ENCODE results near the gene SLC30A7. TPM values are rescaled to one million over a fixed set of nuclear protein-coding genes. Genes with fewer than 3 reads are reported as not detected.

Gene SLC30A7
- total RNA-seq, 1 donor from 2014 or later: 39.4 TPM

- Mint-ChIP-seq H3K36me3 (ENCODE audit: low read depth) (peaks cover 59% of the 10 kb centered on the region), H3K4me1 (ENCODE audit: low read depth) (peaks cover 24% of the 10 kb centered on the region), H3K4me3 (ENCODE audit: low read depth) (no peak overlapping the region), H3K9me3 (no peaks in the 10 kb centered on the region), H3K27ac (no peak overlapping the region), H3K27me3 (ENCODE audit: low read depth) (no peaks in the 10 kb centered on the region)
- DNase-seq (ENCODE audit: low spot score): no peak
- intact Hi-C loops (cut with micrococcal nuclease): no loop called here
These were observed 73.4 kb downstream of the SLC30A7 start for GRCh38 chr1:100969327-100969726.

- intact Hi-C loops (cut with micrococcal nuclease): no loop called here
- DNase-seq (ENCODE audit: low spot score): no peak
- H3K36me3 Mint-ChIP-seq (ENCODE audit: low read depth): peaks cover 61% of the 10 kb centered on the region
These were observed 75.1 kb downstream of the SLC30A7 start for GRCh38 chr1:100971021-100971420.

DNA sequence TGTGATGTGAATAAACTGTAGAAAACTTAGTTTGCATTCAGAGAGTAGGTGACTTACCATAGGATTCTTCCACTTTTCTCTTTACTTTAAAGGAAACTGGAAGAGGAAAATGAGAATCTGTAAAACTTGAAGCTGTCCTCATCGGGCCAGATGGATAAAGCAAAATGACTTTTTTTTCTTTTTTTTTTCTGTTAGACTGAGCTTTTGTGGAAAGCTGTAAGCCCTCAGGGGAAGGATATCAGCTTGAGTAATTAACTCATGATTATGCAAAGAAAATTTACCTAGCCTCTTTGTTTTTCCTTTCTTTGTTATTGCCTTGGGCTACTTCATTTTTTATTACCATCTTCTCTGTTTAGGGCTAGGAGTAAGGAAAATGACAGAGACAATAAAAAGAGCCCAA, 76.3 kb downstream of the SLC30A7 start:
- no peaks in the 10 kb centered on the region for H3K27me3 Mint-ChIP-seq (ENCODE audit: low read depth)
- H3K4me3 Mint-ChIP-seq (ENCODE audit: low read depth): no peak overlapping the region
- peaks cover 64% of the 10 kb centered on the region for H3K36me3 Mint-ChIP-seq (ENCODE audit: low read depth)

More at GRCh38 chr1:100971021-100971420, 75.1 kb downstream of the SLC30A7 start:
- Mint-ChIP-seq H3K9me3 (no peaks in the 10 kb centered on the region), H3K4me3 (ENCODE audit: low read depth) (no peak overlapping the region), H3K27me3 (ENCODE audit: low read depth) (no peaks in the 10 kb centered on the region), H3K27ac (no peak overlapping the region), H3K4me1 (ENCODE audit: low read depth) (peaks cover 23% of the 10 kb centered on the region)

GRCh38 chr1:100976936-100977335, 81.0 kb downstream of the SLC30A7 start:
- H3K36me3 Mint-ChIP-seq (ENCODE audit: low read depth): peaks cover 81% of the 10 kb centered on the region

More for the DNA sequence above, 76.3 kb downstream of the SLC30A7 start:
- Mint-ChIP-seq H3K27ac (no peak overlapping the region), H3K4me1 (ENCODE audit: low read depth) (peaks cover 27% of the 10 kb centered on the region), H3K9me3 (no peaks in the 10 kb centered on the region)
- DNase-seq (ENCODE audit: low spot score): no peak
- intact Hi-C loops (cut with micrococcal nuclease): no loop called here

DNA sequence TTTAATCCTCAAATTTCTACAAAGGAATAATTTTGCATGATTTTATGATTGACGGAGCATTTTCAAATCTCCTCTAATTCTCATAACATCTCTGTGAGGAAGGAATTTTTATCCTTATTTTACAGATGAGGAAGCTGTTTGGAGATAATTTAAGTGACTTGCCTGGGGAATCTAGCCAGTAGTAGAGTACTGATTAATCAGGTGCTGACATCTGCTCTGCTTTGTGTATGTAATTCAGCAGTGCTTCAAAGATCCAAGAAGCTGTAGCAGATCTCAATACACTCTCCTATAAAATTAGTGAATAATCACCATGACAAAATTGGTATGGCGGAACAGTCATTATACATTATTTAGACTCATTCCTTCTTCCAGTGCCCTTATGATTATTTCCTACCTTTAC, 83.7 kb downstream of the SLC30A7 start:
- no peak for DNase-seq (ENCODE audit: low spot score)
- no peak overlapping the region for H3K4me3 Mint-ChIP-seq (ENCODE audit: low read depth)
- peaks cover 11% of the 10 kb centered on the region for H3K4me1 Mint-ChIP-seq (ENCODE audit: low read depth)
- intact Hi-C loops (cut with micrococcal nuclease): no loop called here
- peaks cover 83% of the 10 kb centered on the region for H3K36me3 Mint-ChIP-seq (ENCODE audit: low read depth)
- H3K27ac Mint-ChIP-seq: no peak overlapping the region
- H3K27me3 Mint-ChIP-seq (ENCODE audit: low read depth): no peaks in the 10 kb centered on the region
- H3K9me3 Mint-ChIP-seq: no peaks in the 10 kb centered on the region

More at GRCh38 chr1:100976936-100977335, 81.0 kb downstream of the SLC30A7 start:
- no peak for DNase-seq (ENCODE audit: low spot score)
- Mint-ChIP-seq H3K27me3 (ENCODE audit: low read depth) (no peaks in the 10 kb centered on the region), H3K27ac (no peak overlapping the region), H3K4me1 (ENCODE audit: low read depth) (peaks cover 11% of the 10 kb centered on the region), H3K9me3 (no peaks in the 10 kb centered on the region), H3K4me3 (ENCODE audit: low read depth) (no peak overlapping the region)
- intact Hi-C loops (cut with micrococcal nuclease): no loop called here

DNA sequence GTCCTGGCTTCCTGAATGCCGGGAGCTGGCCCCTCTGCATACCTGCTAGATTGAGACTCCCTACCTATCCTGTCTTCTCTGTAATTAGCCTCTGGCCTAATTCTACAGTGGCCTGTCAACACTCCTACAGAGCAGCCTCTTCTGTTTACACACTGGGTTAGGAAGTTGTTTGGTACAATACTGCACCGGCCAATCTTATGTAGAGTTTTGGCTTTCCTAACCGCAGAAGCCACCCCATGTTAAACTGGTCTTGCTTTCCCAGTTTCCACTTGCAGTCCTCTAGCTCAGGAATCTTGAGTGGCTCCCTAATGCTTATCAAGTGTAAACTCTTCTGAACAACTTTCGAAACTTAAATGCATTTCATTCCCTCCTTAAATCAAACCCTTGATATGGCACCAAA, 86.9 kb downstream of the SLC30A7 start:
- H3K27me3 Mint-ChIP-seq (ENCODE audit: low read depth): no peaks in the 10 kb centered on the region
- H3K36me3 Mint-ChIP-seq (ENCODE audit: low read depth): peaks cover 83% of the 10 kb centered on the region
- H3K27ac Mint-ChIP-seq: no peak overlapping the region
- no peak overlapping the region for H3K4me3 Mint-ChIP-seq (ENCODE audit: low read depth)
- peaks cover 7% of the 10 kb centered on the region for H3K4me1 Mint-ChIP-seq (ENCODE audit: low read depth)
- no peak for DNase-seq (ENCODE audit: low spot score)
- H3K9me3 Mint-ChIP-seq: no peaks in the 10 kb centered on the region
- intact Hi-C loops (cut with micrococcal nuclease): no loop called here

DNA sequence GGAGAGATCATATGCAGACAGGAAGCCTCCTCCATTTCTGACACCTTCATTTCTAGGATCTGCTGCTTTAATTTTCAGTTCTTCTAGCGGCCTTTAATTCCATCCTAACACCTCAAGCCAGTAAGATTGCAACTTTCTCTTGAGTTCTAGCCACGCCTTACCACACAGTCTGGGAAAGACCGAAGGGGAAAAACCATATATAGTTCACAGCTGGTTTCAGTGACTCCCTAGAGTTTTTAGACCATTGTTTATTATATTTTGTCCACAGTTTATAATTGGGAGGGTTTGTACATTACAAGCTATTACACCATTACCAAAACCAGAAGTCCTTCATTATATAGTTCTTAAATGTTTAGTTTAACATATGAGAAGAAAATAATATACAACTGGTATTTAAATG, 92.2 kb downstream of the SLC30A7 start:
- intact Hi-C loops (cut with micrococcal nuclease): no loop called here
- Mint-ChIP-seq H3K9me3 (no peaks in the 10 kb centered on the region), H3K36me3 (ENCODE audit: low read depth) (peaks cover 72% of the 10 kb centered on the region), H3K27ac (no peak overlapping the region), H3K27me3 (ENCODE audit: low read depth) (no peaks in the 10 kb centered on the region), H3K4me1 (ENCODE audit: low read depth) (peaks cover 5% of the 10 kb centered on the region), H3K4me3 (ENCODE audit: low read depth) (no peak overlapping the region)
- no peak for DNase-seq (ENCODE audit: low spot score)

DNA sequence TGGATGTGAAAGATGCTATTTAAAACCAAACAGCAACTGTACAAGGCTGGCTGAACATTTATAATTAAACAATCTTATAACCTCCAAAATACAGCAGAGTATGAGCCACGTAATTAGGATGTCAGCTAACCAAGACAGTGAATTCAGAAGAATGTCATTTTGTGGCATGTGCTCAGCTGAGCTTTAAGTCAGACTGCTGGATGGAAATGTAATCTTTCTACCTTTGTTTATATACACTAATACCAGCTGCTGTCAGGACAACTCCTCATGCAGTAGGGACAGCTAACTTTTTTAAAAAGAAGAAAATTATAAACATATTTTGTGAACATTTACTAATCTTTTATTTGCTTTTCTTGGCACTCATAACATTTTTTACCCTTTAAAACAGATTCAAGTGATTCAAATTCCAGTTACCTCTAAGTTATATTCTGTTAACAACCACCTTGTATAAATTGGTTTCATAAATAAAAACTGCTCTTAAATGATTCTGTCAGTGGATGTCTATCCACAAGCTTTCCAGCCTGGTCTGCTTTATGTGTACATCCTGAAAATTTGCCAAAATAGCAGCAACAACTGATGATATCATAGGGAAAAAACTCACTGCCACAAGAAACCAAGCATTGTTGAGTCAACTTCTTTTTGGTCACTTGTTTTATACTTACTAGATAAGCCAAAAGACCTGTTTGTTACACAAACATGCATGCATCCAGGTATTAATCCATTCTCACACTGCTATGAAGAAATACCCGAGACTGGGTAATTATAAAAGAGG, 93.6 kb downstream of the SLC30A7 start:
- intact Hi-C loops (cut with micrococcal nuclease): no loop called here
- Mint-ChIP-seq H3K27me3 (ENCODE audit: low read depth) (no peaks in the 10 kb centered on the region), H3K4me1 (ENCODE audit: low read depth) (no peaks in the 10 kb centered on the region), H3K9me3 (no peaks in the 10 kb centered on the region), H3K27ac (no peak overlapping the region), H3K36me3 (ENCODE audit: low read depth) (peaks cover 64% of the 10 kb centered on the region), H3K4me3 (ENCODE audit: low read depth) (no peak overlapping the region)
- DNase-seq (ENCODE audit: low spot score): no peak

DNA sequence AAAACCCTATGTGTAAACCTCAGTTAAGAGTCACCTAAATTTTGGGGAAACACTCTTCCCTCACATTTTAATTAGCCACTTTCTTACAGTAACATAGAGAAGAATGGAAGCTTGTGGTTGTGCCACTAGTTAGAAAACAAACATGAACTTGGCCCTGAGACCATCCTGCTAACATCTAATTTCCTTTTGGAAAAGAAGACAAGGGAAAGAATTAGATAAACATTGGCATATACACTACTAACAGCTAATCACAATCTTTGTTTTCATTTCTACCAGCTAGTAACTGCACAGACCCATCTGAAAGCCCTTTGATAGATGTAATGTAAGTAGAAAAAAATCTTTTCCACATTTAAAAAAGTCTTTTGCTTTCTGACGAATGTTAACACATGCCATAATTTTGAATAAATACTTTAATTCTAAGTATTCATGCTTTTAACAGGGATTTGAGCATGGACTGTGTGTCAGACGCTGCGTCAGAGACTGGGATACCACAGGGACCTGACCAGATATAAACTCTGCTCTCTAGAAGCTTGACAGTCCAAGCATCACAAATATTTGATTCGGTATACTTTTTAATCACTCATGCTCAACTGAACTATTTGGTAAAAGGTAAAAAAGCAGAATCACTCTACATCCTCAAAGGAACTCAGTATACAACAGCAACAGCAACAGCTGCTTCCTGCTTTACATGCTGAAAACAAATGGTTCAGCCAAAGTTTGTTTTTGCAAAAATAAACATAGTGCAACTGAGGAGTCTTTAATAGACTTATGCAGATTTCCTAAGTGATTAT, 99.5 kb downstream of the SLC30A7 start:
- Mint-ChIP-seq H3K4me1 (ENCODE audit: low read depth) (peaks cover 8% of the 10 kb centered on the region), H3K36me3 (ENCODE audit: low read depth) (peaks cover 68% of the 10 kb centered on the region), H3K27me3 (ENCODE audit: low read depth) (no peaks in the 10 kb centered on the region), H3K27ac (no peak overlapping the region), H3K9me3 (no peaks in the 10 kb centered on the region), H3K4me3 (ENCODE audit: low read depth) (no peak overlapping the region)
- no peak for DNase-seq (ENCODE audit: low spot score)
- intact Hi-C loops (cut with micrococcal nuclease): no loop called here

DNA sequence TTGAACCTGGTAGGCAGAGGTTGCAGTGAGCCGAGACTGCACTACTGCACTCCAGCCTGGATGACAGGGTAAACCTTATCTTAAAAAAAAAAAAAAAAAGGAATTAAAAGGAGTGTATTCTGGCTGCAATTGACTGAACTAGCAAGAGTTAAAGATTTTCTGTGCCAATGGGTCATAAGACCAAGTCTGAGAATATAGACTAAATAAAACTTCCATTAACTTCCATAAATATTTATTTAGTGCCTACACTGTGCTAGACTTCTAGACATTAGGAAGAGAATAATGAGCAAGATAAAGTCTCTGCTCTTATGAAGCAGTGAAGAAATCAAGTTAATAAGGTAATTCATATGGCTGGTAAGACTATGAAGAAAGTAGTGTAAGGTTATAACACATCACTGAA, 102.5 kb downstream of the SLC30A7 start:
- peaks cover 65% of the 10 kb centered on the region for H3K36me3 Mint-ChIP-seq (ENCODE audit: low read depth)
- no peaks in the 10 kb centered on the region for H3K27me3 Mint-ChIP-seq (ENCODE audit: low read depth)
- intact Hi-C loops (cut with micrococcal nuclease): no loop called here
- H3K9me3 Mint-ChIP-seq: no peaks in the 10 kb centered on the region
- DNase-seq (ENCODE audit: low spot score): no peak
- H3K4me3 Mint-ChIP-seq (ENCODE audit: low read depth): no peak overlapping the region
- no peak overlapping the region for H3K27ac Mint-ChIP-seq
- H3K4me1 Mint-ChIP-seq (ENCODE audit: low read depth): peaks cover 19% of the 10 kb centered on the region

- DNase-seq (ENCODE audit: low spot score): no peak
- Mint-ChIP-seq H3K27ac (no peak overlapping the region), H3K36me3 (ENCODE audit: low read depth) (peaks cover 55% of the 10 kb centered on the region), H3K27me3 (ENCODE audit: low read depth) (no peaks in the 10 kb centered on the region), H3K4me1 (ENCODE audit: low read depth) (peaks cover 22% of the 10 kb centered on the region), H3K9me3 (peaks cover 2% of the 10 kb centered on the region), H3K4me3 (ENCODE audit: low read depth) (no peak overlapping the region)
- intact Hi-C loops (cut with micrococcal nuclease): loop anchor here (5.0 kb wide), 1 partner anchor 43 kb away; no protein-coding TSS in a partner anchor
These were observed 104.4 kb downstream of the SLC30A7 start for GRCh38 chr1:101000131-101000873.

DNA sequence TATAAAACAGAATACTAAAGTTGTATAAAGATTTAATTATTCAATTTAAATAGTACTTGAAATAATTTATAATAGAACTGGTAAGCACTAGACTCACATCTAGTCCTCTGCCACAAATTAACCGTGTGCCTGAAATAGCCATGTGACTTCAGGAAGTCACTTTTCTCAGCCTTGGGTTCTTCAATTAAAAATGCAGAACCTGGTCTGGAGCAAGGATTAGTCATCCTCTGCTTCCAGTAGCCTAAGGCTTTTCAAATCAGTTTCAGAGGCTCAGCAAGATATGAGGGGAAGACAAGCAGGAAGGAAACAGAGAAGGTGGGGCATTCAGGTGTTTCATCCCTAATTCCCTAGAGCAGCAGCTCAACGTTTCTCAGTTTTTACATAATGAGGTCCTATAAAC, 106.7 kb downstream of the SLC30A7 start:
- peaks cover 32% of the 10 kb centered on the region for H3K4me1 Mint-ChIP-seq (ENCODE audit: low read depth)
- H3K9me3 Mint-ChIP-seq: peaks cover 10% of the 10 kb centered on the region
- intact Hi-C loops (cut with micrococcal nuclease): loop anchor here (5.0 kb wide), 1 partner anchor 45 kb away; no protein-coding TSS in a partner anchor
- no peak overlapping the region for H3K4me3 Mint-ChIP-seq (ENCODE audit: low read depth)
- H3K27ac Mint-ChIP-seq: no peak overlapping the region
- H3K36me3 Mint-ChIP-seq (ENCODE audit: low read depth): peaks cover 56% of the 10 kb centered on the region
- no peaks in the 10 kb centered on the region for H3K27me3 Mint-ChIP-seq (ENCODE audit: low read depth)
- DNase-seq (ENCODE audit: low spot score): no peak
